ENCODE measurements around the gene LYPD6B.

The LYPD6B gene

DNA sequence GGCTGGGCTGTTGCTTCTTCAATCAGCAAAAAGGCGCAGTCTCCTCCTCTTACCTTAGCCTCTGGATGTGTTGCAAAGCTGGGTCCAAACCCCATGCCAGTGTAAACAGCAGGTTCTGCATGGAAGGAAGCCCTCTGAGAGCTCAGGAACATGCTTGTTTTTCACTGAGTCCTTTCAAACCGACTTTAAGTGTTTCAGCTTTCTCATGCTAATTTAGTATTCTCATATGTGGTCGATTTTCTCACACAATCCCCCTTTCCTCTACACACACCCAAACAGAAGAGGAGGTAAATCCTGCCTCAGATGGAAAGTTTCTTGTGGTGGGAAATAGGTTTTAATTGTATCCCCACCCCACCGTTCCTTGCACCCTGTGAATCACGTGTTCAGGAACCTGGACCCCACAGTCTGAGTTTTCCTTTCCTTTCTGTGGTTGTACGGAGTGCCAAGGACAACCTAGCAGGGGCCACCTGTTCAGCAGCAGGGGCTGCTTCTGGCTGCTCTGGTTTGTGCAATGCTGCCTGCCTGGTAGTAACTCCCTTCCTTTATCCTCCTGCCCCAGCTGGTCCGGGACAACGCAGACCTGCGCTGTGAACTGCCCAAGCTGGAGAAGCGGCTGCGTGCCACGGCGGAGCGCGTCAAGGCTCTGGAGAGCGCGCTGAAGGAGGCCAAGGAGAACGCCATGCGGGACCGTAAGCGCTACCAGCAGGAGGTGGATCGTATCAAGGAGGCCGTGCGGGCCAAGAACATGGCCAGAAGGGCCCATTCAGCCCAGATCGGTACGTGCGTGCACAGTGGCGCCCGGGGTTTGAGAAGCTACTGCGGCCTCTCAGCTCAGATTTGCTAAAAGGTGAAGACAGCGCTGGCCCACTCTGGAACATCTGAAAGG lies 28.7 kb upstream of the LYPD6B start:
- in situ Hi-C loops (cut with MboI; ENCODE audit: low sequenced_read_pairs): no loop called here

DNA sequence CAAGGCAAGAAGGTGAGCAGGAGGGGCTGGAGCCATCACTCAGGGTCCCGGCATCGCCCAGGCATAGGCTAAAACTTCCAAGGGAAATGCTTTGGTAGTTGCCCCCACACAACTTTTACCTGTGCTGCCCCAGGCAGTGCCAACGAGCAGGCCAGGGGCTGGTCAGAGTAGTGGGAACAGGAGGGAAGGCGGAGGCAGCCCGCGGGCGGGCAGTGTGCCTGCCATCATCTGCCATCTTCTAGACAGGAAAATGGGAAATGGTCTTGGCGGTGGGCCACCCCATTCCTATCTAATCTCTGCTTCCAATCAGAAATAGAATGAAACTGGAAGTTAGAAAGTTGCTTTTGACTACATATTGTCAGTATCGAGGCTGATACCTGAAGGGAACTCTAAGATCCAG lies 26.0 kb upstream of the LYPD6B start:
- in situ Hi-C loops (cut with MboI; ENCODE audit: low sequenced_read_pairs): no loop called here

DNA sequence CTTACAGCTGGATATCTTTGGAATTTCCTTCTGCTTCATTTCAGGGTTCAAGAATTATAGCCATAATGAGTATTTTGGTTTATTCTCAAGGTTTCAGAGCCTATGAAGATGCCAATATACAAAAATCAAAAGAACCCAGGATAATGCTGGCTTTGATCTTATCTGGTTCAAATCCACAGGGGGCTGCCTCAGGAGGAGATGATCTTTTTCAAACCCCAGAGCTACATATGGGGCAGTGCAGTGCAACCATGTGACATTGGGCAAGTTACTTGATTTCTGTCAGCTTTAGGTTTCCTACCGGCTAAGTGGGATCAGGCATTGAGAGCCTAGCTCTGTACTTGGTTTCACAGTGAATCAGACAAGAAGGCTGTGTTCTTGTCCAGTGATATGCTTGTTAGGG lies 23.0 kb upstream of the LYPD6B start:
- in situ Hi-C loops (cut with MboI; ENCODE audit: low sequenced_read_pairs): no loop called here

DNA sequence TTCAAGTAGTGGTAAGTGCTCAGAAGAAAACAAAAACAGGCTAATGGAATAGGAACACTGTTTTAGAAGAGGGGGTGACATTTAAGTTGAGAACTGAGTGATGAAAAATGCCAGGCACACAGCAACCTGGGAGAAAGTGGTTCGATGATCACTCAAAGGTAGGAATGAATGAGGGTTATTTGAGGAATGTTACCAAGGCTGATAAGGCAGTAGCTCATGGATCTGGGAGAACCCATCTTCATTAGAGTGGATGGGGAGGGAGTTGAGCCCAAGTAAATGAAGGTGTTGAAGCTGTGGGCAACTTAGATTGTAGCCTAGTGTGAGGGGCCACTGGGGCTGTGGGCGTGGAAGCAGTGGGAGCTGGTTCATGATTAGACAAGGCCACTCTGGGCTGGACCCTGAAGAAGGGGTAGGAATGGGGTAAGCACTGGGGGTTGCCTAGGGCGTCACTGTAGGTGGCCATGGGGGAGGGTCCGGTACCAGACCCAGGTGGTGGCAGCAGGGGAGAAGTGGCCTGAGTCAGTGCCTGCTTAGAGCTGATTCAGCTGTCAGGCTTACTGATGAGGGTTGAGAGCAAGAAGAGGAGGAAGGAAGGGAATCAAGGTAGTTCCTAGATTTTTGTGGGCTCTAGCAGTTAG lies 22.5 kb upstream of the LYPD6B start:
- in situ Hi-C loops (cut with MboI; ENCODE audit: low sequenced_read_pairs): no loop called here

DNA sequence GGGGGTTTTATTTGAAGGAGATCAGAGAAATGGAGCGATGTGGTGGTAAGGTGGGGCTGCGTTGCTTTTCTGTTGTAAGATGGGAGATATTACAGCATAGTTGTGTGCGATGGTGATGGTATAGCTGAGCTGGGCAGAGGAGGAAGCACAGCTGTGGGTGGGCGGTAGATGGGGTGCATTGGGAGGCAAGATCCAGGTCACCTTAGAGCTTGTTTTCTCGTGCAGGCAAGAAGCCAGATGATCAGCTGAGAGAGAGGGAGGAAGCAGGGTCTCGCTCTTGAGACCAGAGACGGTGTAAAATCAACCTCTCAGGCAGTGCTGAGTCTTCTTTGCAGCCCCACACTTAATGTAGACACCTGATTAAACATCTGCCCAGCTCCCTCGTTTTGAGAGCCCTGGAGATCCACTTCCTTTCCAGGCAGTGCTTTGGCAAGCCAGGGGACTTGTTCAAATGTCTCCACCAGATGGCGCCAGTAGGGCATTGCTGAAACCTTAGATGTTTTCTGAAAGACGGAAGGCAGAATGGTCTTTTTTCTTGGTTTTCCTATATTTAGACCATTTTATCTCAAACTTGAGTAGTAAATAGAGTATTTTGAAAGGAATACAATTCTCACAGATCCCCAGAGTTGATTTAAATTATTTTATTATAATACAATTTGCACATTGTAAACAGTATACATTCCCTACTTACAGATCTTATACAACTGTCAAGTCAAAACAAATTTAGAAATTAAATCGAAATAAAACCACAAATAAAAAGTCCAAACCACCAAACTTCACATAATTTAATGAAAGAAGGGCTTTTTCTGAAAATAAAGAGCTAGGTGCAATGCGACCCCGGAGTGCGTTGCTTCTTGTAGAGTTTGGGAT lies 21.1 kb upstream of the LYPD6B start:
- in situ Hi-C loops (cut with MboI; ENCODE audit: low sequenced_read_pairs): no loop called here

DNA sequence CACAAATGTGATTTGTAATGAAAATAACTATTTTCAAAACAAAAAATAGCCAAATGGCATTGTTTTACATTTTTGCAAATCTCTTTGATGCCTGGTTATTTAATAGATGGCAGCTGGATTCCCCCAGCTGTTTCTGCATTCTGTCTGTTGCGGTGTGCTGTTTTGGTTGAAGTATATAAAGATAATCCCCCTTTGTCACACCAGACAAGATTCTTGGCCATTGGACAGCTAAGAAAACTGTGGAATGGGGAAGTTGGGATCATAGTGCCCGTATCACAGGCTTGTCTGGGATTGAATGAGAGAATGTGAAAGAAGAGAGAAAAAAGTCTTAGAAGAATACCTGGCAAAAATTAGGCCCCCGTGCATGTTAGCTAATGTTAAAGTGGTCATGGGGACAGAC lies 19.5 kb upstream of the LYPD6B start:
- in situ Hi-C loops (cut with MboI; ENCODE audit: low sequenced_read_pairs): no loop called here

DNA sequence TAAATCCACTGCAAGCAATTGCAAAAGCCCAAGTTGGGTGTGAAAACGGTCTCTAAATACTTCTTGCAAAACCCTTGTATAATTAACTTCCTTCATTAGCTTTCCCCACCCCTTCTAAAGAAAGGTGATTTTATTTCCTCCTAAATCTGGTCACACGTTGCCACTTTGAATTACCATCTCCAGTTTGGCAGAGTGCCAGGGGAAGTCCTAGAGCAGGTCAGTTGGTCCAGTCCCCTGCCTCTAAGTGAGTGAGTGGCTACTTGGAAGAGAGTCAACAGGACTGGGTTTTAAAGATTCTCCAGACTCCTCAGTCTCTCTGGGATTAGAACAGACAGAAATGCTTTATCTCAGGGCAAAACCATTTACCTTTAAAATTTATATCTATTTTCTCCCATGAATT lies 18.7 kb upstream of the LYPD6B start:
- in situ Hi-C loops (cut with MboI; ENCODE audit: low sequenced_read_pairs): no loop called here

DNA sequence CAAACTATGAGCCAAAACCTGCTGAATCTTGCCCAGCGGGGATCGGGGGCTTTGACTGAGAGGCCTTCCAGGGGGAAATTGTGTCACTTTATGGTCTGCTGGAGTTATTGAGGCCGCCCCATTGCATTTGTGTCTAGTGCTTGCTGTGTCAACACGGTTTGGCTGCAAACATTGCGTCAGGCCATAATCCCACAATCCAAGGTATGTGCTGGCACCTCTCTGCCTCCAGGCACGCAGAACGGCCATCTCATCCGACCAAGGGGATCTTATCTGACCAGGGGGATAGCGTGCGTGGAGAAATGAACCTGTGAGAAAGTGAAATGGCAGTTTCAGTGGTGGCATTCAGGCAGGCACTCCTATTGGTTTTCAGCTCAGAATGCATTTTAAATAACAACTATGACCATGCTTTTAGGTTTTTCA lies 18.1 kb upstream of the LYPD6B start:
- in situ Hi-C loops (cut with MboI; ENCODE audit: low sequenced_read_pairs): no loop called here

DNA sequence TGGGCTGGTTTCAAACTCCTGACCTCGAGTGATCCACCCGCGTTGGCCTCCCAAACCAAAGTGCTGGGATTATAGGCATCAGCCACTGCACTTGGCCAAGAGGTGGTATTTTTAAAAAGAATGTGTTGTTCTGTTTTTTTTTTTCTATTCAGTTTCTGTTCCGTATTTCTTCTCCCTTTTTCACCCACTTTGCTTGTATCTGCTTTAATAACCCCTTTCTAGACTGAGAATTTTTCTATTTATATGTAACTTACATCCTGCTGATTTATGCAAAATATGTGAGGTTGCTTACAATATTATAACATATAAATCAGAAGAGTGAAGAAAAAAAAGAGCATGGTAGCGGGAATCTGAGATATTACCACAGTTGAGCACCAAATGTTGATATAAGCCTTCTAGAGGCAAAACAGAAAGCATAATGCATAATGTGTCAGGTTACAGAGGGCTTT lies 17.2 kb upstream of the LYPD6B start:
- in situ Hi-C loops (cut with MboI; ENCODE audit: low sequenced_read_pairs): no loop called here

DNA sequence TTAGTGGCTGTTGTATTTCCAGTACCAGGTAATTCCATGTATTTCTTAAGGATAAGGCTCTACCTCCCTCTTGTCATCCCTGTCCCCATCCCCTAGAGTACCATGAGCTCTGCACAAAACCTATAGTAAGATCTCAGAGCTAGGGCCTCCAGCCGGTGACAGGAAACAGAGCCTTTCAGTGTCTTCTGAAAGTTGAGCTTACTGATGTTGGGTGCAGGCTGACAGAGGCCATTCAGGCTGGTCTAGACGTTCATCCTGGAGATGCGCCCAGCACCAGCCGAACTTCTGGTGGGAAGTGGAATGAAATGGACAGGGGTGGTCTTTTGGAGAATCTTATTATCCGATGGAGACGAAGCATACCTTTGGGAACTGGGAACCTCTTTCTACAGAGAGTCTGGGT lies 16.7 kb upstream of the LYPD6B start:
- in situ Hi-C loops (cut with MboI; ENCODE audit: low sequenced_read_pairs): no loop called here

DNA sequence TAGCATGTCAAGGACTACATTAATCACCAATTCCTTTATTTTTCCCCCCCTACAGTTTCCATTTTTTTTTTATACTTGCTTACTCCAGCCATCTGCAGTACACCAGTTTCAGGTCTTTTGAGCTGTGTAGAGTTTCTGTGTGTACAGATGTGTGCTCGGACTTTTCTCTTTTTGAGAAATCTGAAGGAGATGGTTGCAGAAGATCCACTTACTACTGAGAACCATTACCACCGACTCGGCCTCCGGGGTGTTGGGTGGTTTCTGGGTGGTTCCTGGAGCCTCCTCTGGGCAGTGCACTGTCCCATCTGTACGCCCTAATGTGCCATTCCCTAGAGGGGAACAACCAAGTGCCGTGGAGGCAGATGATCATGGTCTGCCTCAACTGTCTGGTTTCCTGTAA lies 15.4 kb upstream of the LYPD6B start:
- in situ Hi-C loops (cut with MboI; ENCODE audit: low sequenced_read_pairs): no loop called here

DNA sequence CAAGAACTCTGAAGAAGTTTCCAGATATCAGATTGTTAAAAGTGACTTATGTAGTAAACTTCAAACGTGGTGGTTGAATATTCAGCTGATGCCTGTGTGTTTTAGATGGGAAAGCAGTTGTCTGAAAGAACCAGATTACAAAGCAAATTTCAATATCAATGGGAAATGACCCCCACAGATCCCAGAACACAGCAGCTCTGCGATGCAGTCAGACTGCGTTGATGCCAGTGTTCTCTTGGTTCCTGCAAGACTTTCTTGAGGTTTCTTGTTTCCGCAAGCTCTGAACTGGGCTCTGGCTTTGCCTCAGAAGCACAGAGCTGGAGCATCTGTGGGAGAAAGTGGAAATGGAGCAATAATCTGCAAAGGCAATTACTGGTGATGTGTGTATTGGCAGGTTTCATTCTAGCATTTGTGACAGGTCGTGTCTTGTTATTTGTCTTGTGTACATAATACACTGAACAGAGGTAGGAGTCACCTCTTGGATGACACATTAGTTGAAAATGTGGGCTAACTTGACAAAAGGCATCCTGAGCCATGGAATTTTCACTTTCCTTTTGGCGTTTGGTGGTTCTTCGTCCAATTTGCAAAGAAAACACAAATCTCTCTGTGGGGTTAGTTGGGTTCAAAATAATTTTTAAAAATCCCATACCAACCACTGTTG lies 10.8 kb upstream of the LYPD6B start:
- in situ Hi-C loops (cut with MboI; ENCODE audit: low sequenced_read_pairs): no loop called here

DNA sequence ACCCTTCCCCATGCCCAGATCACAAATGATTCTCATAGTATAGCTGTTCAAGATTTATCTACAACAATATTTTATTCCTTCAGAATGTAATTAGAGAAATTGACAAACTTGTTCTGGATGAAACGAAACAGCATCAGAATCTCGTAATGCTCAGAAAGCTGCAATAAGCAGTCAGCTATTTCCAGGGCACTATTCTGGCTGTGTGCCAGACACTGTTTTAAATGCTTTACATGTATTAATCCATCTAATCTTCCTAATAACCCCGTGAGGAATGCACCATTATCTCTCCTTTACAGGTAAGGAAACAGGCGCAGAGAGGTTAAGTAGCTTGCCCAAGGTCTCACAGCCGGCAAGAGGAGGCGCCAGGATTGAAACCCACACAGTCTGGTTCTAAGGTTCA lies 10.1 kb upstream of the LYPD6B start:
- in situ Hi-C loops (cut with MboI; ENCODE audit: low sequenced_read_pairs): no loop called here

DNA sequence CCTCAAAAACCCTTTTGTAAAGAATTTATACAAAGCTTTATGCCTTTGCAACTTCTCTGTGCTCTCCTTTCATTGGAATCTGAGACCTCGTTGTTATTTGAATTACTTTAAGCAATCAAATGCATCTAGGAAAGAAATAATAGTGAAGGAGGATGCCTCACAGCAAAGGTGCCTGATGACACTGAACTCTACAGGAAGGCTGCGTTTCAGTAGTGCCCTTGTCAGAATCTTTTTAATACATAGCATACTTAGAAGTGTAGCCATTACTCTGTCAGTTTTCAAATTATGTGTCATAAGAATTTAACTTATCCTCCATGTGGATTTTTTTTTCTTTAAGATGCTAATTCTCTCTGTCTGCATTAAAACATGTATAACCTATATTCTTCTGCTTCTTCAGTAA lies 9.6 kb upstream of the LYPD6B start:
- in situ Hi-C loops (cut with MboI; ENCODE audit: low sequenced_read_pairs): no loop called here

DNA sequence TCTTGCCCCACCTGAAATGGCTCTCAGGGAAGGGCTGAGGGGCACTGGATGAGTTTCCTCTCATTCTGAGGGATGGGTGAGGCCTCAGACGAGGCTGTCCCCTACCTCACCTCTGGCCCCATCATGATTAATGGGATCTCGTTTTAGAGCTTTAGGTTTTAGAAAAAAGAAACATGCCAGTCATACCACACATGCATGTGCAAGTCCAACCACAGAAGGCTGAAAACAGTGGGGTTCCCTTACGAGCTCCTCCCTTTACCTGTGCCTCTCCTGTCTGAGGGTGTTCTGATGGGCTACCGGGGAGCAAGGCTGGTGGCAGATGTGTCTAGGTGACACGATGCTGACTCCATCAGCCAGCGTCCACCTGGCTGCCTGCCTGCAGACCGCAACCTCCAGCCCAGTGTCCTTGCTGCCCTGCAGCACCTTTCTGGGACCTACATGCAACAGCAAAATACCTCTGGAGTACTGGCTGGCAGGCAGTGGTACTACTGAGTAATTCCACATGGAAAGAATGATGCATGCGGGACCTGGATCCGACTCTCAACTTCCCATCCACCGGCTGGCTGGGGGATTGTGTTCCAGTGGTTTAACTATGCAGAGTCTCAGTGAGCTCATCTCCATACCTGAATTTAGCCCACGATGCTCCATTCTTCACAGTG lies 9.1 kb upstream of the LYPD6B start:
- in situ Hi-C loops (cut with MboI; ENCODE audit: low sequenced_read_pairs): no loop called here

DNA sequence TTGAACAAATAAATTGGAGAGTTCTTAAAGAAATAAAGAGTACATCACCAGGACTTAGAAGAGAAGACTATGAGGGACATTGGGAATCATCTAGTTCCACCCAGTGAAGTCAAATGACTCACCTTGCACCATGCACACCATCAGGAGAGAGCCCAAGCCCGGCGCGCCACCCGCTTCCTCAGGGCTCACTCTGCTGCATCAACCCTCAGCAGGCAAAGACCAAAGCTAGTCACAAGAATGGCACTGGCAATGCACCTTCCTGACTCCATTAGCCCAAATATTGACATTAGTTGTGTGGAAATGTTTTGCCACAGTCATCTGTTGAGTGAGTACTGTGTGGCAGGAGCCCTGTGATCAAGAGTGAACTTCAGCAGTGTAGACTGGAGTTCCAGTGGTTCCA lies 7.1 kb upstream of the LYPD6B start:
- in situ Hi-C loops (cut with MboI; ENCODE audit: low sequenced_read_pairs): no loop called here

DNA sequence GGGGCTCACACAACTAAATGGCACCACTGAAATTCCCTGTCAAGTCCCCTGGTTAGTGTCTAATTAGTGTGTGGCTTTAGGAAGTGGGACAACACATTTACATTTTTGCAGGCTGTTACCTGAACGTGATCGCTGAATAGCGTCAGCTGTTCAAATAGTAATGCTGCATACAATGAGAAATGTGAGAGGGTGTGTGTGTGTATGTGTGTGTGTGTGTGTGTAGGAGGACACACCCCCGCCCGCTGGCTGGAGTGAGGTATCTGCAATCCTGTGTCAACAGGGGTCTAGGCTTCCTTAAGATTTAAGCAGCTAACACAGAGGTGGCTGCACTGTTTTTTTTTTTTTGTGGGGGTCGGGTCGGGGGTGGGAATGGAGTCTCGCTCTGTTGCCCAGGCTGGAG lies 4.8 kb upstream of the LYPD6B start:
- in situ Hi-C loops (cut with MboI; ENCODE audit: low sequenced_read_pairs): no loop called here

DNA sequence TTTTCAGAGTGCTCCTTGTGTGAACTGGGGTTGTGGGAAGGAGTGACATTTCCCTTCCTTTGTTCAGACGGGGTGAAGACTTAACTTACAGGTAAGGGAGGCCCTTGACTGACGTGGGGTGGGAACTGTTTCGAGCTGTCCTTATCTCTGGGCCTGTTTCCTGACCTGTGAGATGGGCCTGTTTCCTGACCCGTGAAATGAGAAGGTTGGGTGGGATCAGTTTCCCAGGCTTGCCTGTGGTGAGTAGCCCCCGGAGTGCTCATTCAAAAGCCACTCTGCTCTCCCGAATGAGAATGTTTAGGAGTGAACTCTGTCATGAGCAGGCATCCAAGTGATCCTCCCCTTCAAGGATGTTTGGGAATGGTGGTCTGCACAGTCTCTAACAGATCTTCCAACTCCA lies 4.1 kb upstream of the LYPD6B start:
- in situ Hi-C loops (cut with MboI; ENCODE audit: low sequenced_read_pairs): no loop called here

DNA sequence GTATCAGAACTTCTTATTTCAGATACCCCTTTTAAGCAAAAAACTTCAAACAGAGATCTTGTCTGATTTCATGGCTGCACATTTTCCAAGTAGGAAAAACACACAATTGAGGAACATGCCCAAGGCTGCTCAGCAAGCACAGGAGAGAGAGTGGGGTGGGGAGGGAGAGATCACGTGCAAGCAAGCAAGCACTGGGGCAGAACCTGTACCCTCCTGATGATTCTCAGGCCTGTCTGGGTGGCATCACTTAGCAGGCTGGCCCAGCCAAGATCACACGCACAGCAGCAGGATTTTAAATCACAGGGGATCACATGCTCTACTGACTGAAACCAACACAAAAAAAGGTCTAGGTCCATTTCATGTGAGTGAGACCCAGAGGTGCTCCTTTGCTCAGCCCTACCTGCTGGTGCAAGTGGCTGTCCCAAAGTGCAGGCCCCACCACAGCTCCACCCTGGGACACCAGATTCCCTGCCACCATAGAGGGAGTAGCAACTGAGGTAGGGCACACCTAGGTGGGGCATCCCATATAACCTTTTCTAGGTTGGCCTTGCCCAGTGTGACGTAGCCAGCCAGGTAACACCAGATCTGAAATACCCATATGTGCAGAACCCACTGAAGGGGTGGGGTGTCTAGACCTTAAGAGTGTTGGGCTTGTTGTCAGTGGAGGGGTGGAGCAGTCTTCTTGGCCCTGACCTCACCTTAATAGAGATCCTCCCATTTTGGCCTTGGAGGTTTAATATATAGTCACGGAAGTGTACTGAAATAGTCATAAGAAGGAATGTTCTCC lies 1.8 kb upstream of the LYPD6B start:
- in situ Hi-C loops (cut with MboI; ENCODE audit: low sequenced_read_pairs): no loop called here

DNA sequence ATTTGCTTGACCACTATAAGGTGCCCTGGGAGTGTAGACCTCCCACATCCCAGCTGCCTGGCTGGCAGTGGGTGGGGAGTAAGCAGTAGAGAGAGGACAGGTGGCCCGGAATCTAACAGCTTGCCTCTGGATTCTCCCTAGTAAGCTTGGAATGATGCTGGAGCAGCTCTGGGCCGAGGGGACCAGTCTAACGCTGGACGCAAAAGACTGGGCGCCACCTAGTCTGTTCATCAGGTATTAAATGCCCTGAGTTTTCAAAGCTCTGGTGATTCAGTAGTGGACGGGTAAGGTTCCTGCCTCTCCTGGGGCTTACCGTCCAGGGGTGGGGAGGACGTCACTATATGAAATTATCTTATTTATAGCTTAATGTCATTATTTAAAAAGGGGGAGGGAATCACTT lies 648 bp upstream of the LYPD6B start:
- in situ Hi-C loops (cut with MboI; ENCODE audit: low sequenced_read_pairs): no loop called here
